IPS-18a (cell line): ENCODE measurements around the gene PDZK1IP1.

ENCODE experiments used
- H3K27ac ChIP-seq: one replicate; pipeline ENCODE4 v1.5.1; 2013; ENCODE audit warnings: low read length
- H3K27me3 ChIP-seq: one replicate; pipeline ENCODE4 v1.6.1; 2013; ENCODE audit warnings: mild to moderate bottlenecking, low read length; ENCODE audit not compliant: control insufficient read depth, insufficient read depth
- H3K36me3 ChIP-seq: one replicate; pipeline ENCODE4 v1.6.1; 2013; ENCODE audit warnings: low read depth, low read length; ENCODE audit not compliant: control insufficient read depth
- H3K4me1 ChIP-seq: one replicate; pipeline ENCODE4 v1.6.1; 2013; ENCODE audit warnings: low read depth, low read length; ENCODE audit not compliant: control insufficient read depth
- H3K4me3 ChIP-seq: one replicate; pipeline ENCODE4 v1.5.1; 2013; ENCODE audit warnings: low read length
- H3K9ac ChIP-seq: one replicate; pipeline ENCODE4 v1.6.1; 2013; ENCODE audit warnings: mild to moderate bottlenecking, low read length, moderate library complexity
- H3K9me3 ChIP-seq: one replicate; pipeline ENCODE4 v1.6.1; 2013; ENCODE audit warnings: low read depth, low read length; ENCODE audit not compliant: control insufficient read depth

The PDZK1IP1 gene, protein sequence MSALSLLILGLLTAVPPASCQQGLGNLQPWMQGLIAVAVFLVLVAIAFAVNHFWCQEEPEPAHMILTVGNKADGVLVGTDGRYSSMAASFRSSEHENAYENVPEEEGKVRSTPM

DNA sequence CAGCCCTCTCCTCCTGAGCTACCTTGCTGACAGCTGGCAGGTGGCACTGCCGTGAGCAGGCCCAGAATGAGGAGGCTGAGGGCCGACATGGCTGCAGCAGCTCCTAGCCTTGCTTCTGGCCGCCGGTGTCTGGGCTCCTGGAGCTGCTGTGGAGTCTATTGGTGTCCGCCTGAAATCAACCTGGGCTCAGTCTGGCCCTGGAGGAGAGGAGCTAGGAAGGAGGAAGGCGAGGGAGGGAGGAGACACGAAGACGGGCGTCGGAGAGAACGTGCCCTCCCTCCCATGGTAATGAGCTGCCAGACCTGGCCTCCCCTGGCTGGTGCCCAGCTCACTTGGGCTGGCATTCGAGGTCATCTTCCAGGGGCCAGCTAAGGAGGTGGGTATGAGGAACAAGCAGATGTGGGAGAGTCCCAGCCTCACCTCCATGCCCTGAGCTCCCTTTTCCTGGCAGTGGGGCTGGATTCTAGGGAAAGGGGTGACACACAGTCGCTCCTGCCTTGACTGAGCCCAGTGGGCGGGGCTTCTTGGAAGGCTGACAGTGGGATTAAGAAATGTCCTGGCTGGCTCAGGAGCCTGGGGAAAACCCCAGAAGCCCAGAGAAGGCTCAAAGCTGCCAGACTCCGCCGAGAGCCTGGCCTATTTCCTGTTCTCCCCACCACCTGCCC lies at the start of gene PDZK1IP1:
TSS of gene PDZK1IP1 (minus strand) at position 193 of the 665 bp plus-strand sequence. CDS start at position 89, 104 bp downstream.
- H3K9ac ChIP-seq = no peak within 1 kb of the TSS

DNA sequence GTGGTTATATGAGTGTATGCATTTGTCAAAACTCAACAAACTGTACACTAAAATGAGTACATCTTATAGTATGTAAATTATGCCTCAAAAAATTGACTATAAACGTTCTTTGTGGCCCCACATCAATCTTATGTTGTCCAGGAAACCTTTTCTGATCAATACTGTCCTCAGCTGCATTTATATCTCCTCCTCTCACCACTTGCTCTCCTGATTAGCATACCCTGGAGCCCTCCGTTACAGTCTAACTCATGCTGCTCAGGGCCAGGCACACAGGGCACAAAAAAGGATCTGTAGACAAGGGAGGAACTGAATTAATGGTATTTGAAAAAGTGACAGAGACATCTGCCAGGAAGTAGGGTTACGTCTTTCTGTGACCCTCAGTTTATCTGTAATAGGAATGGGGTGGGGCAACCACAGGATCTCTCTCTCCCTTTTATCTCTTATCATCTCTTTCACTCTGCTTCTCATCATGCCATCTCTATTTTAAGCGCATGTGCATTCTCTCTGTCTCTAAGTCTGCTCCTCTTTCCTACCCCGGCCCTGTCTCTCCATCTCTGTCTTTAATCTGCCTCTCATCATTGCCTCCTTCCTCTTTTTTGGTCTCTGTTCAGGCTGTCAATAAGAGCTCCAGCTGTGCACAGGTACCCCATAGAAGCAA lies 49.2 kb upstream of the PDZK1IP1 start:
- Histone ChIP-seq H3K4me1 (peaks cover 10% of the 10 kb centered on the region), H3K27me3 (peaks cover 60% of the 10 kb centered on the region), H3K36me3 (no peaks in the 10 kb centered on the region), H3K27ac (no peak overlapping the region), H3K9ac (no peak overlapping the region), H3K9me3 (no peaks in the 10 kb centered on the region), H3K4me3 (no peak overlapping the region)

More for the DNA sequence above, at the start of gene PDZK1IP1:
- H3K4me1 ChIP-seq = peaks cover 10% of the 10 kb centered on the region
- H3K9me3 ChIP-seq = no peaks in the 10 kb centered on the region
- no peaks in the 10 kb centered on the region for H3K36me3 ChIP-seq
- H3K27ac ChIP-seq = no peak within 1 kb of the TSS
- peaks cover 14% of the 10 kb centered on the region for H3K27me3 ChIP-seq
- H3K4me3 ChIP-seq = no peak within 1 kb of the TSS

DNA sequence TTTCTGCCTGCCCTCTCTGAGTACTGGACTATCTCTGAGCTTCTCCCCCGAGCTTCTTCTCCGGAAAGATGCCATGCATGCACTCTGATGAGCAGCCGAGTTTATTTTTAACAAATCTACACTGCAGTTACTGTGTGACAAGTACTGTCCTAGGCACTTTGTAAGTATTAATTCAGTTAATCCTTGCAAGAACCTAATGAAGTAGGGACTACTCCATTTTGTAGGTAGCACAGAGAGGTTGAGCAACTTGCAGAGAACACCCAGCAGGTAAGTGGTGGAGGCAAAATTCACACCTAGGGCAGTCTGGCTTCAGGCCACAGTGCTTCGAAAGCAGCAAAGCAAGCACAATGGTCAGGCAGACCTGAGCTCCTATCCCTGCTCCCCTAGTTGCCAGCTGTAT lies 46.0 kb upstream of the PDZK1IP1 start:
- H3K36me3 ChIP-seq = no peaks in the 10 kb centered on the region
- peaks cover 15% of the 10 kb centered on the region for H3K4me1 ChIP-seq
- no peak overlapping the region for H3K27ac ChIP-seq
- no peak overlapping the region for H3K9ac ChIP-seq
- no peaks in the 10 kb centered on the region for H3K9me3 ChIP-seq
- no peak overlapping the region for H3K4me3 ChIP-seq
- H3K27me3 ChIP-seq = peaks cover 78% of the 10 kb centered on the region

DNA sequence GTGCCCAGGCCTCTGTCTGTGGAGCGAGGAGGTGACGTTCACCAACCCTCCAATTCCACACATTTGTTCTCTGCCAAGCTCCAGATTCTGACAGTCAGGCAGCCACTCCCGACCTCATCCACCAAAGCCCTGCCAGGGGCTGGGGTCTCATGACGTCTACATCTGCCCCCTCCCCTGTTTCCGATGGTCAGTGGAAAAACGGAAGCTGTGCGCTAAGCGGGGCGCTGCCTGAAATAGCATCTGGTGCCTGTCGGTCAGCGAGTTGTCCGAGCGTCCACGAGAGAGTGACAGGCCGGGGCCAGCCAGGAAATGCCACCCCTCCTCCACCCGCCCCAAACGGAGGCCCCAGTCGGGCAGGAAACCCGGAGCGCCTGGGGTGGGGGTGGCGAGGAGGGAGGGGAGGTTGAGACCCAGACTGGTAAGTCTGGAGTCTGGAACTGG lies 45.4 kb upstream of the PDZK1IP1 start:
- Histone ChIP-seq H3K4me3 (no peak overlapping the region), H3K27ac (no peak overlapping the region), H3K27me3 (peaks cover 83% of the 10 kb centered on the region)

DNA sequence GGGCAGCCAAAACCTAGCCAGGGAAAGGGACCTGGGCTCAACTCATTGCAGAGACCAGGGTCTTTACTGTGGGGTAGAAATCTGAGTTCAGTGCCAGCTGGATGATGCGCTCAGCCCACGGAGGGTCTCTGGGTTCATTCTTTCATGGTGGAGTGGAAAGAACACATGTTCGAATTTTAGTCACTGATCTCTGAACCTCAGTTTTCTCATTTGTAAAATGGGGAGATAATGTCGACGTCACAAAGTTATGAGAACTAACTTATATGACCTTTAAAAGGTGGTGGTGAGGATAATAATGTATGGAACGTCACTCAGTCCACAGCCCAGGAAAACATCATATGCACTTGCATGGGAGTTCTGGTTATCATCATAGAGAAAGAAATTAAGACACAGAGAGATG lies 43.4 kb upstream of the PDZK1IP1 start:
- Histone ChIP-seq H3K27me3 (peaks cover 98% of the 10 kb centered on the region), H3K9me3 (no peaks in the 10 kb centered on the region), H3K36me3 (no peaks in the 10 kb centered on the region), H3K9ac (no peak overlapping the region), H3K4me1 (peaks cover 41% of the 10 kb centered on the region), H3K27ac (no peak overlapping the region), H3K4me3 (no peak overlapping the region)

More for the DNA sequence above, 45.4 kb upstream of the PDZK1IP1 start:
- Histone ChIP-seq H3K9ac (no peak overlapping the region), H3K9me3 (no peaks in the 10 kb centered on the region), H3K4me1 (peaks cover 20% of the 10 kb centered on the region), H3K36me3 (no peaks in the 10 kb centered on the region)

DNA sequence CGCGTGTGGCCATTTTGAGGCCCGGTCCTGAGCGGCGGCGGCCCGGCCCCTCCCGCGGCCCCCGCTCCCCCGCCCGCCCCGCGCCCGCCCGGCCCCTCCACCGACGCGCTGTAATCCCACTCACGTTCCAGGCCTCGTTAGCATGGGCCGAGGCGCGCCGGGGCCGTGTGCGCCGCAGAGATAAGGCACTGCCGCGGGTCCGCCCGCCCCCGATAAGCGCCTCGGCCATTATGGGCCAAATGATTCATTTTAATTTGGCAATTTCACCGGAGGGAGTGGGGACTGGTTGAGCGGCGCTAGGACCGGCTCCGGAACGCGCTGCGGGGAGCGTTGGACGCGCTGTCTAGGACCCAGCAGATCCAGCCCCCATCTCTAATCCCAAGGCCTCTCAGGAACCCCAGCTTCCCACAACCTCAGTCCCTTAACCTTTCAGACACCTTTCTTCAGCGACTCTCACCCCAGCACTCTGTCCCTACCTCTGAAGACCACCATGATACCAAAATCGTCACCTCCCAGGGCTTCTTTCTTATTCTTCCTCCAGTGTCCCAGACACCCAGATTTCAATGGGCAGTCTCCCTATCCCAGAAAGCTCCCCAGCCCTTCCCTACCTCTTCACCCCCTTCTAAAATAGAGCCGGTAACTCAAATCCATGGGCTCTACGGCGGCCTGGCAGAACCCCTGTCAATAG lies 42.5 kb upstream of the PDZK1IP1 start, which contains the start of gene TAL1:
TSS of gene TAL1 (minus strand) at position 39 of the 688 bp plus-strand sequence. CDS start 6,337 bp downstream, outside the sequence.
- H3K4me1 ChIP-seq = peaks cover 45% of the 10 kb centered on the region
- no peaks in the 10 kb centered on the region for H3K36me3 ChIP-seq
- no peaks in the 10 kb centered on the region for H3K9me3 ChIP-seq
- no peak within 1 kb of the TSS for H3K27ac ChIP-seq
- peaks cover 98% of the 10 kb centered on the region for H3K27me3 ChIP-seq
- peak within 1 kb of the TSS; percentile 49 for H3K4me3 ChIP-seq
- H3K9ac ChIP-seq = no peak within 1 kb of the TSS

DNA sequence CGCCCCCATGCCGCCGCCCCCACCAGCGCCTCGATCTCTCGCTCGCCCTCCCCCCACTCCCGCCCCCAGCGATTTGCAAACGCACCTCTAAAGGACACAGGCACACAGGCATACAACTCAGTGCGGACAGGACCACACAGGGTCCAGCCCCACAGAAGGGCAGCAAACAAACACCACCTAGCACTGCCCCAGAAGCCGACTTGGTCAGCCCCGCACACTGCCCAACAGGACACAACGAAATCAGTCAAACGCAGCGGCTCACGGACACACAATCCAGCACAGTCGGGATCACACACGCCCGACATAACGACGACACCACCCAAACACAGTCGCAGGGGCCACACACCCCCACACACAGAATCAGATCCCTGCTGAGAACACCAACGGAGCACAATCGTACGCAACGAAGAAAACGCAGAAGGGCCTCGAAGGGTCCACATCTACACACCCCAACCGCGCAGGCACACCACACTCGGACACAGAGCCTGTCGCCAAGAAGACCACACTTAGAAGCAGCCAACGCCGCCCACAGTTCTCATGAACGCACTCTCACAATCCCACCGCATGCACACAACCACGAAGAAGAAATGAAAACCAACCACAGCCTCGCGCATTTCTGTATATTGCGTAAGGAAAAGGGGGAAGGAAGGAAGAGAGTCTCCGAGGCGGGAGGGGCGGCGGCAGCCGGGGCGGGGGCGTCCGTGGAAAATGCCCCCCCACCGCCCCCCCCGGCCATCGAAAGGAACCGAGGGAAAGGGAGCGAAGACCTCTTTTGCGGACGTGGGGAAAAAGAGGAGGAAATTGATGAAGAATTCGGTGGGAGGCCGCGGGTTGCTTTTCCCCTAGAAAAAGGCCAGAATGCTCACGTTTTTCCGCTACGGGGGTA lies 41.7 kb upstream of the PDZK1IP1 start:
- Histone ChIP-seq H3K27me3 (peaks cover 100% of the 10 kb centered on the region), H3K4me1 (peaks cover 48% of the 10 kb centered on the region), H3K9me3 (no peaks in the 10 kb centered on the region), H3K4me3 (peak overlapping the region; percentile 49), H3K9ac (no peak overlapping the region), H3K27ac (no peak overlapping the region), H3K36me3 (no peaks in the 10 kb centered on the region)

DNA sequence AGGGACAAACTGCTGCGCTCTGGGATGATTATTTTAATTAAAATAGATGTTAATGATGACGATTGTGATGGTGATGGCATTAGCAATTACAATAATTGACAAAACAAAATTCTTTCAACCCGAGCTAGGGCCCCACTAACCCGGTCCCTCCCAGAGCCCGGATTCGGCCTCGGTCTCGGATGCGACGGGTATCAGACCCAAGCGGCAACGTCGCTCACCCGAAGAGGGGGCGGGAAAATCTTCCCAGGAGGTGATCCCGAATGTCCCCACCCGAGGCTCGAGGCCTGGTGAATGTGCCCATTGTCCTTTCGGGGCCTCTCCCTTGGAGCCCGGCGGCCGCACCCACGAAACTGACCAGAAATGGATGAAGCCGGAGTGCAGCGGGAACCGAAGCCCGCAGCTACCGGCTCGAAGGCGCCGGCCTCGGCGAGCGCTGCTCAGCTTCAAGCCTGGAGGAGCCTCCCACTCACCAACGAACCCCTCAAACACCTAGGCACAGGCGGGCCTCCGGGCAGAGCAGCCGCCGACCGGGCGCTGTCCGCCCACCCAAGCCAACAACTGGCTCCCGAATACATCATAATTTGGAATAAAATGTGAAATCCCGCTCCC lies 41.0 kb upstream of the PDZK1IP1 start:
- H3K27me3 ChIP-seq = peaks cover 100% of the 10 kb centered on the region
- H3K4me3 ChIP-seq = peak overlapping the region; percentile 39

DNA sequence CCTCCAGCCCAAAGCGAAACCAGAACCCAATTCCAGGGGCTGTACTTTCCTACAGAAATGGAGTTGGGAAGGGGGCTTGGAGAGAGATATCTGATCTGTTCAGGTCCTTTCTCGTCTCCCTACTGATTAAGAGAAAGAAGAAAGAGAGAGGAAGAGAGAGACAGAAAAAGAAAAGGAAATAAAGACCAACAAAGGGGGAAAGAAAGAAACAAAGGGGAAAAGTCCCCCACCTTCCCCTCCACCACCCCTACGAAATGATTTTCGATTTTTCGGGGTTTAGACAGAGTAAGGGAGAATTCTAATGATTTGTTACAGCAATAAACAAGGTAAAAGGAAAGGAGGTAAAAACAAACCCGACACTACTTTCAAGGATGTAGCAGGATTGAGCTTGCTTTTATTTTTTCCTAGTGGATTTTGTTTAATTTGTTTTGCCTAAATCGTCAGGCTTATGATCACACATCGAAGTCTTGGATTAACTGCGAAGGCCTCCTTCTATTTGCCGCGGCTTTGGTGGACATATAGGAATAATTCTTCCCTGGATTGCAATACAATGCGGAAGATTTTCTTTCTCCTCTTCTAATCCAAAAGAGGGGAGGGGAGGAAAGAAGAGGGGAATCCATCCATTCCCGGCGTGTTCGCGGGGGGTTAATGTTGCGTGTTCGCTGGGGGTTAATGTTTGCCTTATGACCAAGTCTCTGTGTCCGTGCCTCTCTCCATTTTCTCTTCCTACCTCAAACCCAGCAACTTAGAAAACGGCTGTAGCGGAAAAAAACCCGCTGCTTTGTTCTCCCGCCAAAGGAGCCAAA lies 40.3 kb upstream of the PDZK1IP1 start:
- Histone ChIP-seq H3K9ac (no peak overlapping the region), H3K9me3 (no peaks in the 10 kb centered on the region), H3K27me3 (peaks cover 100% of the 10 kb centered on the region), H3K4me1 (peaks cover 49% of the 10 kb centered on the region), H3K36me3 (no peaks in the 10 kb centered on the region), H3K27ac (no peak overlapping the region), H3K4me3 (peak overlapping the region; percentile 49)

More for the DNA sequence above, 41.0 kb upstream of the PDZK1IP1 start:
- Histone ChIP-seq H3K9ac (no peak overlapping the region), H3K9me3 (no peaks in the 10 kb centered on the region), H3K4me1 (peaks cover 52% of the 10 kb centered on the region), H3K36me3 (no peaks in the 10 kb centered on the region), H3K27ac (no peak overlapping the region)
